HT1080 (cell line): ENCODE data around the gene OR52K1. TPM values are rescaled to one million over a fixed set of nuclear protein-coding genes. Genes with fewer than 3 reads are reported as not detected.
A peak's percentile ranks its signal among the peaks of the same experiment; 100 is the strongest.
"Not testable (repeated sequence)": the region's sequence is repeated elsewhere in the genome, so short reads cannot be mapped to it uniquely, and the experiment has no call there.

Experiments
- DNase-seq: peaks from one replicate; pipeline ENCODE4 v3.0.0-alpha.2; 2015; ENCODE audit warnings: low read depth
- total RNA-seq: library from RNA; depleted of rRNA; stranded (reverse); fragments of >200 nt; shearing (Covaris generic); gene quantifications from 2 replicates; pipeline ENCODE4 v1.2.3, GENCODE V29; 2014; rRNA removed

Gene OR52K1
- total RNA-seq, 1 experiment from 2014 or later, result not detected

DNA sequence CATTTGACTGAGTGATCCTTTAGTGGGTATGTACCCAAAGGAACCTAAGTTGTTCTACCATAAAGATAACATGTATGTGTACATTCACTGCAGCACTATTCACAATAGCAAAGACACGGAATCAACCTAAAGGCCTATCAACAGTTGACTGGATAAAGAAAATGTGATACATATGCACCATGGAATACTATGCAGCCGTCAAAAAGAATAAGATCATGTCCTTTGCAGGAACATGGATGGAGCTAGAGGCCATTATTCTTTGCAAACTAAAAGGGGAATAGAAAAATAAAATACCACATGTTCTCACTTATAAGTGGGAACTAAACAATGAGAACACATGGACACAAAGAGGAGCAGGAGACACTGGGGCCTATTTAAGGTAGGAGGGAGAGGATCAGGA lies 9.0 kb downstream of the OR52K1 start:
- not testable (repeated sequence) for DNase-seq

DNA sequence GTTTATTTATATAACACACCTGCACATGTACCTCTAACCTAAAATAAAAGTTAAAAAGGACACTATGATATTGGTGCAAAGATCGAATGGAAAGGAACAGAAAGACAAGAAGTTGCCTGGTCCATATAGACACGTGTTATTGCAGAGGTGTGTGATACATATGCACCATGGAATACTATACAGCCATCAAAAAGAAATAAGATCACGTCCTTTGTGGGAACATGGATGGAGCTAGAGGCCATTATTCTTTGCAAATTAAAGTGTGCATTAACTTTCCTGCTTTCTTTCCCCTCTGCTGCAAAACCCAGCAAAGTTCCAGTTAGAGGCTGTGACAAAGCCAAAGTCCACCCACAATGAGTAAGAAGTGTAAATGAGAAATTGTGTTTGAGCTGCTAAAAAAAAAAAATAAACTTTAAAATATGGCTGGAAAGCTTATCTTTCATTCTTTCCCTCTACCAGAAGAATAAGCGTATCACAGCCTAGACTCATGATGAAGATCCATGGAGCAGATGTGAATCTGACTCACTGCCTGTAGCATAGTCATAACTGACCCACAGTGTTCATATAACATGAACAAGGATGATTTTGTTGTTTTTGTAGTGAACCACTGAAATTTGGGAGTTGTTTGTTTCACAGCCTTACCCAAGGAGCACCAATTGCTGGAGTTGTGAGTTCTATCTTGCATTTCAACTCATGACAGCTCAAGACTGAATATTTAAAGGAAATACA lies 9.6 kb downstream of the OR52K1 start:
- DNase-seq, result peak; percentile 36

DNA sequence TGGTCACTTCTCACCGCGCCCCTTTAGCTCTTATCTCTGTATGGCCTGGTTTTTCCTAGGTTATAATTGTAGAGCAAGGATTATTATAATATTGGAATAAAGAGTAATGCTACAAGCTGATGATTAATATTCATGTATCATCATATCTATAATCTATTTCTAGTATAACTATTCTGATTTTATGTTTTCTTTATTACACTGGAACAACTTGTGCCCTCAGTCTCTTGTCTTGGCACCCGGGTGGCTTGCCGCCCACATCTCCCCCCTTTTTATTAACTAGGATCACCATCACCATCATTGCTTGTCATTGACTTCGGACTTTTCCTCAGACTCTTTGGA lies 11.0 kb downstream of the OR52K1 start:
- DNase-seq, result no peak

DNA sequence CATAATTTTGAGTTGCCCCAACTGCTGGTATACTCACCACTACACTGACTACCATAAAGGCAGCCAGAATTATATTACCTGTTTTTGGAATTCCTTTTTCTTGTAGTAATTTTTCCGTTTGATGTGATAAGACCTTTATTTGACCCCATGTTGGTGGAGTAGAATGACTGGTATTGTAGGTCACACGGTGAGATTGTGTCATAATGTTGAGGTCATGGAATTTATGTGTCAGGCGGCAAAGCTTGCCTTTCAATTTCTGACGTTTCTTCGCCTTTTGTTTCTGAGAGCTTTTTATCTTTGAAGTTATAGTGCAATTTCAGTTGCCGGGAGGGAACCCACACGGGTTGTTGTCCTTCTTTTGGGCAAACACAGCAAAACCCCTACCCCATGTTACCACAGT lies 13.0 kb downstream of the OR52K1 start:
- peak; percentile 6 for DNase-seq

DNA sequence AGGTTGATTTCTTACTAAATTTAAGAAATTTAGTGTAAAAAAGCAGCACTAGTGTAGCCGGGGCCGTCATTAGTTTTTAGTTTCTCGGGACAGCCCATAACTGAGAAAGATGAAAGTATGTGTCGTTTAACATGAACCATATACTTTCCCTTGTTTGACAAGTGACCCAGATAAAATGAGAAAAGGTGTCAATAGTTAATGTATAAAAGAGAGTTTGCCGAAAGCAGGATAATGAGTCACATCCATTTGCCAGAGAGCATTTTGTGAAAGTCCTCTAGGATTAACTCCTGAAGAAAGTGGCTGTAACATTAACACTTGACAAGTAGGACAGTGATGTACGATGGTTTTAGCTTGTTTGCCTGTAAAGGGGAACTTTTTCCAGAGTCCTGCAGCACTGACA lies 13.5 kb downstream of the OR52K1 start:
- no peak for DNase-seq

DNA sequence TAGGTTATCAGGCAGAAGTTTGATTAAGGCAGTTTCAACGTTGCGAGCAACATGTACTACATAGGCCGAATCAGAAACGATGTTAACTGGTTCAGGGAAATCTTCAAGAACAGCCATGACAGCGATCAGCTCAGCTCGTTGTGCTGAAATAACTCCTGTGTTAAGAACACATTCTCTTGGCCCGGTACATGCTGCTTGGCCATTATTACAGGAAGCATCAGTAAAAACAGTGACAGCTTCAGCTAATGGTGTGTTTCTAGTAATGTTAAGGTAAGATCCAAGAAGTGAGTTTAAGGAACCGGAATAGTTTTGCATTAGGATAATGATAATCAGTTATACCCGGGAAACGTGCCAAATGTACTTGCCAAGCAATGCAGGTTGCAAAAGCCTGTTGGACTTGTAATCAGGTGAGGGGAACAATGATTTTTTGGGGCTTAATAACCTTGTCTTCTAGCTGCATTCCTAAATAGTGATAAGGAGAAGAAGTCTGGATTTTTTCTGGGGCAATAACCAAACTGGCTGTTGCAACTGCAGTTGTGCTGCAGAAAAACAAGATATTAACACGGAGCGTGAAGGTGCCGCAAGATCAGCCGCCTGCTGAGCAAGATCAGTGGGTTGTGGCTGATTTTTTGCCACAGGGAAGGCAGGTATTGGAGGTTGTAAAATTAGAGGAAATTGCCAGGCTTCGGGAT lies 14.3 kb downstream of the OR52K1 start:
- DNase-seq, result no peak

DNA sequence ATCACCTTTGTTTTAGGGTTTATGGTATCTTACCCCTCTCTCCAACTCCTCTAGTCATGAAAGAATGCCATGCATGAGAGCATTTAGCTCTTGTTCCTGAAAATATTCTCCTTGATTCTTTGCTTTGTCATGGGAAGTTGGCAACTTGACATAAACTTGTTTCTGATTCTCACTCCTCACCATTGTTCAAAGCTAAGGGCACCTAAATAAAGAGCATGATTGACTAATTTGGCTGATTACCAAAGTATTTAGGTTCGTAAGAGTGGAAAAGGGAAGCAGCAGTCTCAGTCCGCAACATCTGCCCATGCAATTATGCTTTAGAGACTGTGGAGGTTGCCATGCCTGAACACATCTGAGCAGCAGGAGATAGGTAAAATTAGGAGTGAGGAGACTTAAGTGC lies 26.4 kb downstream of the OR52K1 start:
- DNase-seq, result no peak

DNA sequence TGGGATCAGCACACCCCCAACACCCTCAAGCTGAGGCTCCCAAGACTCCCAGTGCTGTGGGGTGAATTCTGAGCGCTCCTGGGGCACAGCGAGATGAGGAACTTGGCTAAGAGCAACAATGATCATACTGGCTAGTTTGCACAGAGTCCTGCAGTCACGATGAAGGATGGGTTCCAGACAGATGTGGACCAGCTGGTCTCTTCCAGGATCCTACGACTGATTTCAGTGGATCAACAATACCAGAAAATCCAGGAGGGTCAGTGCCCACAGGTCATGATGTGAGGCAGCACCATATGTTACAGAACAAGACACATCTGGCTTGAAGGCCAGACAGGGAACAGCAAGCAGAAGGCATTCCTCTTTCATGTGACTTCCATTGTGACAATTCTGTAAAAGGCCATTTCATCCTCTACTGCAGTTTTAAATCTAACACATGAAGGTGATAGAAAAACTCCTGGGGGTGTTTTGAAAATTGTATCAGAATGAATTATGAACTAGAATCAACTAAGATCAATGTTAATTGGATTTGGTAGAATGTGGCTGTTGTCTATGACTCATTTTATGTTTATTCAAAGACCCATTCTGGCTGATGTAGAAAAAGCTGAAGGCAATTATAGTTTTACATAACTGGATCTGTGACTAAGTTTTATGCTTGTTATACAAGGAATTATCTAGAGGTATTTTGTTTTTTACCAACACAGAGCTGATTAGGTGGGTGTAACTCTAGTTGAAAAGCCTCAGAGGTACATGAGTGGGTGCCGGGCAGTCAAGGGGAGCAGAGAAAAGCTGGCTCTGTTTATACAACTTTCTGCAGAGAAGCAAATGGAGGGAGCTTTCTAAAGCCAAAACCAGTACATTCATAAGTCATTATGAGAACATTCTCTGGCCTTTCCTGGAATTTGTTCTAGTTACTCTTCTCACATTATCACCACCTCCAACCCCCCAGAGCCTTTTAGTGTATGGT lies 29.1 kb downstream of the OR52K1 start:
- DNase-seq, result no peak

DNA sequence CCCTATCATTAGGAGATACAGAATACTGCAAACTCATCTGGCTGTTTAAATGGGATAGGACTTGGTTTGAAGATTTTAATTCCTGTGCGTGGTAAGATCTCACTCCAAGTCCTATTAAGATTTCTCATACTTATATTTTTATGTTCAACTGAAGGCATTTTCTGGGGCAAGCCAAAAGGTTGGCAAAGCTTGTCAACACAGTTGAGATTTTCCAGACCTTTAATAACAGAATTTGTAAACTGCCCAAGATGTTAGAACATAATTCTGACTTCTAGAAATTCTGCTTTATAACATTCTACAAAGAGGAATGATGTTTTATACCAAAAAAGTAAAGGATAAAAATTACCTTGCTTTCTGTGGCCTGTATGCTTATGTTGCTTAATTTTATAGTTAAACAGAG lies 31.8 kb downstream of the OR52K1 start:
- DNase-seq, result no peak

DNA sequence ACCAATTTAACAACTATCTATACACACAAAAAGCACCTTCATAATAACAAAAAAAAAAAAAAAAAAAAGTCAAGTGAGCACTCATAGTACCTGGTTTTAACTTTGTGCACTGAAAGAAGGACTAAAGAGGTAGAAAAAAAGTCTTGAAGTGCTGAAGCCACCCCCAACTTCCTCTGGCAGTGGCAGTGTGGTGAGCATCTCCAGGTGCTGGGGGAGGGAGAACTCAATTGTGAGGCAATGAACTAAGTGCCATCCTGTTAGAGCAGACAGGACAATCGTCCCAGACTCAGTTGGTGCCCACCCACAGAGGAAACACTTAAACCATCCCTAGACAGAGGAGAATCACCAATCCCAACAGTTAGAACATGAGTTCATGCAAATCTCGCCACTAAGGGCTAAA lies 39.9 kb downstream of the OR52K1 start:
- no peak for DNase-seq

DNA sequence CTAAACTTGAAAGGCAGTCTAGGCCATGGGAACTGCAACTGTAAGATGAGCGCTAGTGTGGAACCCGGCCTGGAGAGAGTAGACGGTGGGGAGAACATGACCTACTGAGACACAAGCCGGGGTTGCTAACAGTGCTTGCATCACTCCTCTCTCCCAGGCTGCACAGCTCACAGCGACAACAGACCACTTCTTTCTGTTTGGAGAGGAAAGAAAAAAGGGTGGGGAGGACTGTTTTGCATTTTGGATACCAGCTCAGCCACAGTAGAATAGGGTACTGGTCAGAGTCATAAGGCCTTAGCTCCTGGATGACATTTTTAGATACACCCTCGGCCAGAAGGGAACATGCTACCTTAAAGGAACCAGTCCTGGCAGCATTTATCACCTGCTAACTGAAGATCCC lies 40.3 kb downstream of the OR52K1 start:
- no peak for DNase-seq

DNA sequence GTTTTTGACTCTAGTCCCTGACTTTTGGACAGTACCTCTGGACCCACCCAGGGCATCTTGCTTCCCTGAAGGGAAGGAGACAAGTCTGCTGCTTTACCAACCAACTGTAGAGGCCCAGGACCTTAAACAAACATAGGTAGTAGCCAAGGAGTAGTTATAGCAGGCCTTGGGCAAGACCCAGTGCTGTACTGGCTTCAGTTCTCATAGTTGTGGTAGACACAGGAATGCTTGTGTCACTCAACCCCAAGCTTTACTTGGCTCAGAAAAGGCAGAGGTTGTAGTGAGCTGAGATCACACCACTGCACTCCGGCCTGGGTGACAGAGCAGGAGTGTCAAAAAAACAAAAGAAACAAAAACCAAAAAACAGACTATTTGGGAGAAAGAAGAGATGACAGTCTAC lies 41.2 kb downstream of the OR52K1 start:
- no peak for DNase-seq

DNA sequence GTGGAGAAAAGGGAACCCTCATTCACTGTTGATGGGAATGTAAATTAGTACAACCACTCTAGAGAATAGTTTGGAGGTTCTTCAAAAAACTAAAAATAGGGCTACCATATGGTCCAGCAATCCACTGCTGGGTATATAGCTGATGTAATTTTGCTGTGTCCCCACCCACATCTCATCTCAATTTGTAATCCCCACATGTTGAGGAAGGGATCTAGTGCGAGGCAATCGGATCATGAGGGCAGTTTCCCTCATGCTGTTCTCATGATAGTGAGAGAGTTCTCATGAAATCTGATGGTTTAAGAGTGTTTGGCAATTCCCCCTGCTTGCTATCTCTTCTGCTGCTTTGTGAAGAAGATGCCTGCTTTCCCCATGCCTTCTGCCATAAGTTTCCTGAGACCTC lies 45.5 kb downstream of the OR52K1 start:
- DNase-seq, result no peak

DNA sequence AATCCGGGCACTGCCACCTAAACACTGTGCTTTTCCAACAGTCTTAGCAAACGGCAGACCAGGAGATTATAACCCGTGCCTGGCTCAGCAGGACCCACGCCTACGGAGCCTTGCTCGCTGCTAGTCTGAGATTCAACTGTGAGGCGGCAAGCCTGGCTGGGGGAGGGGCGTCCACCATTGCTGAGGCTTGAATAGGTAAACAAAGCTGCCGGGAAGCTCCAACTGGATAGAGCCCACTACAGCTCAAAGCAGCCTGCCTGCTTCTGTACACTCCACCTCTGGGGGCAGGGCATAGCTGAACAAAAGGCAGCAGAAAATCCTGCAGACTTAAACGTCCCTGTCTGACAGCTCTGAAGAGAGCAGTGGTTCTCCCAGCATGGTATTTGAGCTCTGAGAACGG lies 49.2 kb downstream of the OR52K1 start:
- not testable (repeated sequence) for DNase-seq

DNA sequence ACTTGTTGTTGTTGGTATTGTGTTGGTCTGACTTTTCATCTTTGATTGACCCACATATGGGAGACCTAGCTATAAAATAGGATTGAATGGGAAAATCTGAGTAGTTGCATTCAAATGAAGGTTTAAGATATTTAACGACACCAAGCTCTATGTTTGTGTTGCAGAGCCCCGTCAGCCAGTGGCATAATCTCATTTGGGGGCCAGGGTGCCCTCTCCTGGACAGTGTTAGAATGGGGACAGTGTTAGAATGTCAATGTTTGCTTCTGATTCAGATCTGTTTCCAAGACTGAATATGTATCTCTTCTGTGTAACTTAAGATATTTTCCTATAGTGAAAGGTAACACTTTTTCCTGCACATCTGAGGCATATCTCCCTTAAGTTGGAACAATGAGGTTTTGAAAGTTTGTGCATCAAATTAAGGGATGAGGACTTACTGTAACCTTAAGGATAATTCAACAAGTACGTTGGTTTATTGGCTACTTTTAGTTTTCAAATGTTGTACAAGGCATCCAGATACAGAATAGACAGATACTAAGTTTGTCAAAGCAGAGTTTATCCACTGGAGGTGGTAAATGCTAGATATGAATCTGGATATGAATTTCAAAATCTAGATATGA lies 57.3 kb downstream of the OR52K1 start:
- DNase-seq, result no peak

DNA sequence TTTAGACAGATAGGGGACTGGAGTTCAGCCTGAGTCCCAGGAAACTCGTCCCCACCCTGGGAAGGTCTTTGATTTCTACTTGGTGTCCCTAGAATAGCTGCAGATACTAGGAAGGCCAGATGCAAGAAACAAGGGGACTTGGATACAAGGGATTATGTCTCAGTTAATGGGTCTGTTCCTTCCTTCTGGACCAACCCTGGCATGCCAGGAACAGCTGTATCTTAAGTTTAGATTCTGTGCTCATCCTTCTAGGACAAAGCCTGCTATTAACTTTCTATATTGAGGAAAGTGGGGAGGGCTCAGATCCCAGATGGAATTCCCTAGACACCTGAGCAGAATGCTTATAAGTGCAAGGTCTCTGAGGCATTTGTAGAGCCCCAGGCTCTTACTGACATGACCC lies 58.6 kb downstream of the OR52K1 start:
- no peak for DNase-seq

Other genes with a start within 250 kb of the OR52K1 start
- gene OR52B4, start 114.3 kb upstream of the OR52K1 start, total RNA-seq, result not detected in 2 replicates
- 28.8 and 30.5 TPM in 2 replicates for gene TRIM21, start 88.9 kb upstream of the OR52K1 start, total RNA-seq
- not detected in 2 replicates for gene OR52K2, start 33.4 kb upstream of the OR52K1 start, total RNA-seq
- gene OR52M1, start 62.5 kb downstream of the OR52K1 start, total RNA-seq, result not detected in 2 replicates
- not detected in 2 replicates for gene OR52I2, start 99.1 kb downstream of the OR52K1 start, total RNA-seq
- gene OR52I1, start 111.4 kb downstream of the OR52K1 start, total RNA-seq, result not detected in 2 replicates
- gene TRIM68, start 125.6 kb downstream of the OR52K1 start, total RNA-seq, result 7.7 and 8.3 TPM in 2 replicates
- not detected in 2 replicates for gene OR51D1, start 154.8 kb downstream of the OR52K1 start, total RNA-seq
- not detected in 2 replicates for gene OR51E1, start 161.3 kb downstream of the OR52K1 start, total RNA-seq
- gene OR51E2, start 215.2 kb downstream of the OR52K1 start, total RNA-seq, result not detected in 2 replicates
- not detected in 2 replicates for gene MMP26, start 222.1 kb downstream of the OR52K1 start, total RNA-seq